ENCODE results near the gene VIM. TPM values are rescaled to one million over a fixed set of nuclear protein-coding genes. Genes with fewer than 3 reads are reported as not detected.

VIM gene
- total RNA-seq, 8 experiments from 2014 or later, result 509 to 5,662 (median 997) TPM

GRCh38 chr10:17236468-17237148, 8.6 kb downstream of the VIM start:
- in situ Hi-C loops (cut with MboI; ENCODE audit: low pct_unique_long_range_greater_than_20kb in 2 of 9, low sequenced_read_pairs in 9 of 9, unreplicated experiment in 9 of 9), result loop anchor here in 1 of 9 experiments (25.0 kb wide), 1 partner anchor 249 kb away; no protein-coding TSS in a partner anchor
- peaks cover 9 to 13% of the 10 kb centered on the region in 2 donors for H3K4me1 ChIP-seq (replicated peaks in 1 of 2)
- 0 to 100% (median 72%) methylated on average over 1 of the region's 1 CpG; no CpG with 5 or more reads in 2 of the 10 experiments for WGBS, 10 experiments
- no peak for ATAC-seq (replicated peaks in 6 of 8)
- H3K27ac ChIP-seq, result no peak overlapping the region
- no peak overlapping the region for H3K4me3 ChIP-seq

- H3K27ac ChIP-seq, result no peak overlapping the region
- in situ Hi-C loops (cut with MboI; ENCODE audit: low pct_unique_long_range_greater_than_20kb in 2 of 9, low sequenced_read_pairs in 9 of 9, unreplicated experiment in 9 of 9), result loop anchor here in 1 of 9 experiments (25.0 kb wide), 1 partner anchor 250 kb away; no protein-coding TSS in a partner anchor
- ATAC-seq (replicated peaks in 6 of 8), result no peak
- peaks cover 8 to 9% of the 10 kb centered on the region in 2 donors for H3K4me1 ChIP-seq (replicated peaks in 1 of 2)
- H3K4me3 ChIP-seq, result no peak overlapping the region
- 38 to 100% (median 92%) methylated on average over 5 of the region's 5 CpGs for WGBS, 10 experiments
Observed at GRCh38 chr10:17237149-17237527, 9.1 kb downstream of the VIM start.

- Histone ChIP-seq H3K4me3 (no peak overlapping the region), H3K27ac (no peak overlapping the region), H3K4me1 (replicated peaks in 1 of 2) (peaks cover 2 to 9% of the 10 kb centered on the region in 2 donors)
- 21 to 100% (median 92%) methylated on average over 1 to 4 of the region's 4 CpGs; no CpG with 5 or more reads in 1 of the 10 experiments for WGBS, 10 experiments
- peak in 1 of 8 experiments; percentile 4 for ATAC-seq (replicated peaks in 6 of 8)
- in situ Hi-C loops (cut with MboI; ENCODE audit: low pct_unique_long_range_greater_than_20kb in 2 of 9, low sequenced_read_pairs in 9 of 9, unreplicated experiment in 9 of 9), result loop anchor here in 1 of 9 experiments (25.0 kb wide), 1 partner anchor 251 kb away; no protein-coding TSS in a partner anchor
Observed at GRCh38 chr10:17237915-17238444, 9.9 kb downstream of the VIM start.

DNA sequence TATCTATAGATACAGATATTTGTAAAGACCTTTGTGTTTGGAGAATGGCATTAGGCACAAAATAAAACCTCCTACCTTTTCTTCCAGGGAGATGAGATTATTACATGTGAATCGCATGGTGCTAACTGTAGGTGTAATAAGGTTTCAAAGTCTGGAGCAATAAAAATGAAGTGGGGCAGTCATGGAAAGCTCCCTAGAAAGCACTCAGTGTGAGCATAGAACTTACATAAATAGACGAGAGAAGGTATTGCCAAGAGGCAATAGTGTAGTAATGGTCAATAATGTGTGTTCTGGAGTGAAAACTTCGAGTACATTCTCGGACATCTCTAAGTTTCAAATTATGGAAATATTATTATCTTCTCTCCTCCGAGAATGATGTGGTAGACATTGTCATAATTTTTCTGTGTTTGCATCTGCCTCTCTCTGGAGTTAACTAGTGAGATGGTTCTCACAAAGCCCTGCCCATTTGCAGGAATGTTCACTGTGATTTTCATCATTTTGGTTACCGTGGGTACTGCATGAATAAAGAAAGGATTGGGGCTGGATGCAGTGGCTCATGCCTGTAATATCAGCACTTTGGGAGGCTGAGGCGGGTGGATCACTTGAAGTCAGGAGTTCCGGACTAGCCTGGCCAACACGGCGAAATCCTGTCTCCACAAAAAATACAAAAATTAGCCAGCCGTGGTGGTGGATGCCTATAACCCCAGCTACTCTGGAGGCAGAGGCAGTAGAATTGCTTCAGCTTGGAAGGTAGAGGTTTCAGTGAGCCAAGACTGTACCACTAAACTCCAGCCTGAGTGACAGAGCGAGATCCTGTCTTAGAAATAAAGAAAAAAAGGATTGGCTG, 10.6 kb downstream of the VIM start:
- Histone ChIP-seq H3K4me3 (no peak overlapping the region), H3K27ac (no peak overlapping the region), H3K4me1 (replicated peaks in 1 of 2) (peaks cover 0 to 3% of the 10 kb centered on the region in 2 donors)
- in situ Hi-C loops (cut with MboI; ENCODE audit: low pct_unique_long_range_greater_than_20kb in 2 of 9, low sequenced_read_pairs in 9 of 9, unreplicated experiment in 9 of 9), result loop anchor here in 1 of 9 experiments (25.0 kb wide), 1 partner anchor 251 kb away; no protein-coding TSS in a partner anchor
- WGBS, 10 experiments, result 11 to 95% (median 70%) methylated on average over 4 to 9 of the region's 12 CpGs; no CpG with 5 or more reads in 2 of the 10 experiments
- peak; percentile 48 to 93 (median 82) for ATAC-seq (replicated peaks in 6 of 8)

- H3K4me1 ChIP-seq (replicated peaks in 1 of 2), result peaks cover 0 to 3% of the 10 kb centered on the region in 2 donors
- in situ Hi-C loops (cut with MboI; ENCODE audit: low pct_unique_long_range_greater_than_20kb in 2 of 9, low sequenced_read_pairs in 9 of 9, unreplicated experiment in 9 of 9), result loop anchor here in 1 of 9 experiments (25.0 kb wide), 1 partner anchor 252 kb away; no protein-coding TSS in a partner anchor
- 79 to 100% (median 88%) methylated on average over 1 to 4 of the region's 6 CpGs; no CpG with 5 or more reads in 1 of the 10 experiments for WGBS, 10 experiments
- no peak for ATAC-seq (replicated peaks in 6 of 8)
- no peak overlapping the region for H3K4me3 ChIP-seq
- no peak overlapping the region for H3K27ac ChIP-seq
Observed at GRCh38 chr10:17239345-17240085, 11.5 kb downstream of the VIM start.

DNA sequence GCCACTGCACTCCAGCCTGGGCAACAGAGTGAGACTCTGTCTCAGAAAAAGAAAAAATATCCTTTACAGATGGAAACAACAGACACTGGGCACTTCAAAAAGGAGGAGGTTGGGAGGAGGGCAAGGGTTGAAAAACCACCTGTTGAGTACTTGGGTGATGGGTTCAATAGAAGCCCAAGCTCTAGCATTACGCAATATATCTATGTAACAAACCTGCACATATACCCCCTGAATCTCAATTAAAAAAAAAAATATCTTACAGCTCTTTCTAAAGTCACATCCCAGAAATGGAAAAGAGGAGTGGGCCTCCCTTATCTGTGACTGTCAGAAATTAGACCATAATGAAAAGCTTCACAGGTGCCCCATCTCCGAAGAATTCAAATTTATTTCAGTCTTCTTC, 12.1 kb downstream of the VIM start:
- peaks cover 0 to 3% of the 10 kb centered on the region in 2 donors for H3K4me1 ChIP-seq (replicated peaks in 1 of 2)
- ATAC-seq (replicated peaks in 6 of 8), result no peak
- WGBS, 10 experiments, result 75 to 100% (median 93%) methylated on average over 1 to 2 of the region's 2 CpGs; no CpG with 5 or more reads in 2 of the 10 experiments
- no peak overlapping the region for H3K27ac ChIP-seq
- H3K4me3 ChIP-seq, result no peak overlapping the region
- in situ Hi-C loops (cut with MboI; ENCODE audit: low pct_unique_long_range_greater_than_20kb in 2 of 9, low sequenced_read_pairs in 9 of 9, unreplicated experiment in 9 of 9), result loop anchor here in 1 of 9 experiments (25.0 kb wide), 1 partner anchor 253 kb away; no protein-coding TSS in a partner anchor

DNA sequence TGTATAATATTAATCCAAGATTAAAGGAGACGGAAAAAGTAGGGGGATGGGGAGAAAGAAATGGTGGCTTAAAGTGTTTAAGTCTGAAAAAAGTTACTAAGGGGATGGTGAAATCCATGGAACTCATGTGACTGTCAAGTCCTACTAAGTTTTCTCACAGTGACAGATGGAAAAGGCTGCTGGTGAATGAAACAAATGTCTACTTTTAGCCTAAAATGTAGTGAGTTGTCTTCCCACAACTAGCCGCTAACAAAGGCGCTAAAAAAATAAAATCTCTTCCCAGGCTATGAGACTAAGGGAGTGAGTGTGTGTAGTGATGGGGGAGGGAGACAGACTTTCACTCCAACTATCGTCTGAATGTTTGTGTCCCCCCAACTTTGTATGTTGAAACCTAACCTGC, 12.6 kb downstream of the VIM start:
- Histone ChIP-seq H3K4me1 (replicated peaks in 1 of 2) (peaks cover 0 to 3% of the 10 kb centered on the region in 2 donors), H3K4me3 (no peak overlapping the region), H3K27ac (no peak overlapping the region)
- no peak for ATAC-seq (replicated peaks in 6 of 8)
- in situ Hi-C loops (cut with MboI; ENCODE audit: low pct_unique_long_range_greater_than_20kb in 2 of 9, low sequenced_read_pairs in 9 of 9, unreplicated experiment in 9 of 9), result loop anchor here in 1 of 9 experiments (25.0 kb wide), 1 partner anchor 253 kb away; no protein-coding TSS in a partner anchor
- 63 to 100% (median 96%) methylated on average over 1 to 4 of the region's 4 CpGs; no CpG with 5 or more reads in 1 of the 10 experiments for WGBS, 10 experiments

- Histone ChIP-seq H3K4me1 (replicated peaks in 1 of 2) (peaks cover 0 to 3% of the 10 kb centered on the region in 2 donors), H3K4me3 (no peak overlapping the region), H3K27ac (no peak overlapping the region)
- ATAC-seq (replicated peaks in 6 of 8), result no peak
- WGBS, 10 experiments, result 72 to 100% (median 85%) methylated on average over 1 to 4 of the region's 5 CpGs; no CpG with 5 or more reads in 2 of the 10 experiments
- in situ Hi-C loops (cut with MboI; ENCODE audit: low pct_unique_long_range_greater_than_20kb in 2 of 9, low sequenced_read_pairs in 9 of 9, unreplicated experiment in 9 of 9), result loop anchor here in 1 of 9 experiments (25.0 kb wide), 1 partner anchor 254 kb away; no protein-coding TSS in a partner anchor
Observed at GRCh38 chr10:17241611-17242333, 13.7 kb downstream of the VIM start.

DNA sequence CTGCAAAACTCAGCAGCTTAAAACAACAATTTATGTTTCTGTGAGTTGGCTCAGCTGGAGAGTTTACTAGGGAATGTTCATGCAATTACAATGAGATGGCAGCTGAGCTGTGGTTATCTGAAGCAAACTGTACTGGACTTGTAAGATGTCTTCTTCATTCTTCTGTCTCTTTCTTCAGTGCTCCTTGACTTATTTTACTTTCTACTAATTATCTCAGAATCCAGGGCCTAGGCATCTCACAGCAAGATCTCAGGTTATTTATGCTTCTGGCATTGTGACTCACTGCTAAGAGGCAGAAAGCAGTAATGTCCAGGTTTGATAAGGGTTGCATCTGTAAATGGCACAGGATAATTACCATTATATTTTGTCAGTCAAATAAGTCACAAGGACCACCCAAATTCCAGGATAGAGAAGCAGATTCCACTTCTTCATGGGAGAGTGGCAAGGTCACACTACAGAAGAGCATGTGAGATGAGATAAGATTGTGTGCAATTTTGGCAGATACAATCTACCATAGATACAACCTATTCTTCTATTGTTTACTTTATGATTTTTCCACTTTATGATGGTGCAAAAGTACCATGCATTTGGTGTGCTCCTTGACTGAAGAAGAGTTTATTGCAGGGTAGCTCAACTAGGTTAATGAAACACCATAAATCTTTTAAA, 16.8 kb downstream of the VIM start:
- H3K4me3 ChIP-seq, result no peak overlapping the region
- H3K4me1 ChIP-seq (replicated peaks in 1 of 2), result no peaks in the 10 kb centered on the region
- H3K27ac ChIP-seq, result no peak overlapping the region
- no peak for ATAC-seq (replicated peaks in 6 of 8)
- in situ Hi-C loops (cut with MboI; ENCODE audit: low pct_unique_long_range_greater_than_20kb in 2 of 9, low sequenced_read_pairs in 9 of 9, unreplicated experiment in 9 of 9), result loop anchor here in 1 of 9 experiments (25.0 kb wide), 1 partner anchor 258 kb away; no protein-coding TSS in a partner anchor

DNA sequence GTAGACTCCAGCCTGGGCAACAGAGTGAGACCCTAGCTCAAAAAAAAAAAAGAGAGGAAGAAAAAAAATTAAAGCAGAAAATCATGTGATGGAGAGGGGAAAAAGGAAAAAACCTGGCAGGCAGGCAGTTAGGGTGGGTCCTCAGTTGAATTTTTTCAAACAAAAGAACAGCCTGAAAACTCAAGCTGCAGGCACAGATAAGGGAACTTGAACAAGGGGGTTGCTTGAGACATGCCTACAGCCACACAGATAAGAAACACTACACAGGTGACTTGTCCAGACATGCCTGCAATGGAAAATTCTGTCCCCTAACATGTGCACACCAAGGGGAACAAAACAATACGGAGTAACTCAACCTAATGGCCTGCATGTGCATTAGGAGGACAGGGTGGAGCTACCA, 19.2 kb downstream of the VIM start:
- 20 to 100% (median 40%) methylated on average over 1 of the region's 1 CpG; no CpG with 5 or more reads in 7 of the 10 experiments for WGBS, 10 experiments
- in situ Hi-C loops (cut with MboI; ENCODE audit: low pct_unique_long_range_greater_than_20kb in 2 of 9, low sequenced_read_pairs in 9 of 9, unreplicated experiment in 9 of 9), result loop anchor here in 1 of 9 experiments (25.0 kb wide), 1 partner anchor 260 kb away; no protein-coding TSS in a partner anchor
- ATAC-seq (replicated peaks in 6 of 8), result no peak
- no peaks in the 10 kb centered on the region for H3K4me1 ChIP-seq (replicated peaks in 1 of 2)
- H3K27ac ChIP-seq, result no peak overlapping the region
- no peak overlapping the region for H3K4me3 ChIP-seq

- in situ Hi-C loops (cut with MboI; ENCODE audit: low pct_unique_long_range_greater_than_20kb in 2 of 9, low sequenced_read_pairs in 9 of 9, unreplicated experiment in 9 of 9), result loop anchor here in 1 of 9 experiments (25.0 kb wide), 1 partner anchor 262 kb away; no protein-coding TSS in a partner anchor
- Histone ChIP-seq H3K4me1 (replicated peaks in 1 of 2) (no peaks in the 10 kb centered on the region), H3K27ac (no peak overlapping the region), H3K4me3 (no peak overlapping the region)
- 76 to 100% (median 91%) methylated on average over 1 of the region's 1 CpG; no CpG with 5 or more reads in 1 of the 10 experiments for WGBS, 10 experiments
- ATAC-seq (replicated peaks in 6 of 8), result no peak
Observed at GRCh38 chr10:17248964-17249363, 20.9 kb downstream of the VIM start.
